MM.1S (cell line): Measurements from ENCODE around the gene GID8.

Experiments used
- DNase-seq: peaks from one replicate; pipeline ENCODE4 v3.0.0-alpha.2; 2015
- H2AFZ ChIP-seq: fragments of 300-600 bp; sonication (generic); 2 replicates; pipeline ENCODE4 v1.6.0; 2016; ENCODE audit warnings: antibody characterized with exemption, low read length
- H3F3A ChIP-seq: fragments of 300-600 bp; sonication (generic); 2 replicates; pipeline ENCODE4 v1.6.1; 2016; ENCODE audit warnings: mild to moderate bottlenecking, antibody characterized with exemption, low read length, moderate library complexity, mixed read lengths; ENCODE audit not compliant: insufficient read depth
- H3K27ac ChIP-seq: fragments of 300-600 bp; sonication (generic); 2 replicates; pipeline ENCODE4 v1.5.1; 2016; ENCODE audit warnings: mild to moderate bottlenecking, low read length
- H3K27me3 ChIP-seq: fragments of 300-600 bp; sonication (generic); replicated peaks from 2 replicates; pipeline ENCODE4 v1.6.0; 2016; ENCODE audit warnings: low read length; ENCODE audit not compliant: insufficient read depth
- H3K36me3 ChIP-seq: fragments of 300-600 bp; sonication (generic); replicated peaks from 2 replicates; pipeline ENCODE4 v1.6.1; 2016; ENCODE audit warnings: mild to moderate bottlenecking, low read length, mixed read lengths; ENCODE audit not compliant: insufficient read depth
- H3K4me1 ChIP-seq: fragments of 300-600 bp; sonication (generic); 2 replicates; pipeline ENCODE4 v1.6.1; 2016; ENCODE audit warnings: low read length, mixed read lengths
- H3K4me2 ChIP-seq: fragments of 300-600 bp; sonication (generic); 2 replicates; pipeline ENCODE4 v1.6.0; 2016; ENCODE audit warnings: low read depth, low read length
- H3K4me3 ChIP-seq: fragments of 300-600 bp; sonication (generic); 2 replicates; pipeline ENCODE4 v1.5.1; 2016; ENCODE audit warnings: low read length, mixed read lengths
- H3K79me2 ChIP-seq: fragments of 300-600 bp; sonication (generic); 2 replicates; pipeline ENCODE4 v1.6.1; 2016; ENCODE audit warnings: mixed run types, low read length, mixed read lengths
- H3K9ac ChIP-seq: fragments of 300-600 bp; sonication (generic); 2 replicates; pipeline ENCODE4 v1.6.1; 2016; ENCODE audit warnings: low read length, mixed read lengths
- H3K9me2 ChIP-seq: fragments of 300-600 bp; sonication (generic); replicated peaks from 2 replicates; pipeline ENCODE4 v1.6.1; 2016; ENCODE audit warnings: mild to moderate bottlenecking, low read length, mixed read lengths; ENCODE audit not compliant: insufficient read depth
- H3K9me3 ChIP-seq: fragments of 300-600 bp; sonication (generic); replicated peaks from 2 replicates; pipeline ENCODE4 v1.6.1; 2016; ENCODE audit warnings: mild to moderate bottlenecking, low read length, mixed read lengths; ENCODE audit not compliant: insufficient read depth
- H4K20me1 ChIP-seq: fragments of 300-600 bp; sonication (generic); 2 replicates; pipeline ENCODE4 v1.6.1; 2016; ENCODE audit warnings: mild to moderate bottlenecking, low read length, moderate library complexity, mixed read lengths; ENCODE audit not compliant: insufficient read depth
- CTCF ChIP-seq: fragments of 300-600 bp; sonication (generic); IDR thresholded peaks from 2 replicates; pipeline ENCODE4 v1.5.1; 2016; ENCODE audit warnings: antibody characterized with exemption, low read length, mixed read lengths
- EZH2 ChIP-seq: fragments of 300-600 bp; sonication (generic); optimal IDR thresholded peaks from 2 replicates; pipeline ENCODE3; 2017; ENCODE audit warnings: low read depth, mild to moderate bottlenecking, antibody characterized with exemption, low read length, mixed read lengths
- EZH2phosphoT487 ChIP-seq: fragments of 300-600 bp; sonication (generic); IDR thresholded peaks from 2 replicates; pipeline ENCODE4 v1.6.1; 2018; ENCODE audit warnings: antibody characterized with exemption, low read length

GID8 gene

GRCh38 chr20:62951143-62951895 is 13.4 kb downstream of the GID8 start:
- H4K20me1 ChIP-seq = no peaks in the 10 kb centered on the region
- H3K9me2 ChIP-seq = no peaks in the 10 kb centered on the region
- H3K9ac ChIP-seq = no peak overlapping the region
- H3K27ac ChIP-seq = no peak overlapping the region
- no peaks in the 10 kb centered on the region for H3F3A ChIP-seq
- no peaks in the 10 kb centered on the region for H3K9me3 ChIP-seq
- H3K79me2 ChIP-seq = peaks cover 4% of the 10 kb centered on the region; the same call in 1 of the 2 replicates
- DNase-seq = no peak
- H3K4me1 ChIP-seq = 0 out of 2 replicates have a peak, but pooled peaks cover 10% of the 10 kb centered on the region
- no peak for TF ChIP-seq EZH2
- TF ChIP-seq EZH2phosphoT487 = no peak
- no peak for TF ChIP-seq CTCF
- H3K36me3 ChIP-seq = no peaks in the 10 kb centered on the region
- no peak overlapping the region for H3K4me3 ChIP-seq
- no peak overlapping the region for H2AFZ ChIP-seq
- peaks cover 6% of the 10 kb centered on the region; the same call in 1 of the 2 replicates for H3K27me3 ChIP-seq
- no peak overlapping the region for H3K4me2 ChIP-seq

GRCh38 chr20:62951896-62952372 is 14.0 kb downstream of the GID8 start:
- peak overlapping the region; percentile 41 for H3K4me3 ChIP-seq
- no peaks in the 10 kb centered on the region for H3K9me3 ChIP-seq
- H2AFZ ChIP-seq = no peak overlapping the region
- peaks cover 8% of the 10 kb centered on the region; the same call in 1 of the 2 replicates for H3K27me3 ChIP-seq
- no peaks in the 10 kb centered on the region for H4K20me1 ChIP-seq
- H3F3A ChIP-seq = no peaks in the 10 kb centered on the region
- no peak for DNase-seq
- no peaks in the 10 kb centered on the region; the same call in 1 of the 2 replicates for H3K79me2 ChIP-seq
- no peak overlapping the region for H3K9ac ChIP-seq
- 0 out of 2 replicates have a peak, but pooled peaks cover 10% of the 10 kb centered on the region for H3K4me1 ChIP-seq
- H3K36me3 ChIP-seq = no peaks in the 10 kb centered on the region
- H3K4me2 ChIP-seq = peak overlapping the region; percentile 37; the same call in 1 of the 2 replicates
- H3K27ac ChIP-seq = no peak overlapping the region
- no peak for TF ChIP-seq CTCF
- TF ChIP-seq EZH2phosphoT487 = no peak
- TF ChIP-seq EZH2 = no peak
- no peaks in the 10 kb centered on the region for H3K9me2 ChIP-seq

- Histone ChIP-seq H3K9me3 (no peaks in the 10 kb centered on the region), H3K4me1 (0 out of 2 replicates have a peak, but pooled peaks cover 10% of the 10 kb centered on the region), H3K27ac (no peak within 1 kb of the TSS; the same call in 1 of the 2 replicates), H3F3A (no peaks in the 10 kb centered on the region), H3K4me3 (peak within 1 kb of the TSS; percentile 41), H3K79me2 (no peaks in the 10 kb centered on the region), H3K4me2 (peak within 1 kb of the TSS; percentile 55), H2AFZ (peak within 1 kb of the TSS; percentile 56; the same call in 1 of the 2 replicates), H3K9me2 (no peaks in the 10 kb centered on the region), H3K27me3 (peaks cover 8% of the 10 kb centered on the region; the same call in 1 of the 2 replicates), H3K36me3 (no peaks in the 10 kb centered on the region), H4K20me1 (no peaks in the 10 kb centered on the region), H3K9ac (peak within 1 kb of the TSS; percentile 25; the same call in 1 of the 2 replicates)
- peak; percentile 10 for DNase-seq
- TF ChIP-seq EZH2 = no peak
- no peak for TF ChIP-seq CTCF
- TF ChIP-seq EZH2phosphoT487 = no peak
Observed at GRCh38 chr20:62952373-62952967, 14.5 kb downstream of the GID8 start, which contains the start of gene SLC17A9. Gene SLC17A9, plus strand, starts transcription at chr20:62952709. Its CDS starts 122 bp downstream, at chr20:62952831.
